GM23338 (cell line): ENCODE data around the gene HCN2. TPM values are rescaled to one million over a fixed set of nuclear protein-coding genes. Genes with fewer than 3 reads are reported as not detected.

Experiments used
- ATAC-seq: fragments of 200-7000 bp; cut with Tn5 transposase; 3 replicates; pipeline ENCODE4 v1.9.1; 2020
- DNase-seq: peaks from one replicate; pipeline ENCODE4 v3.0.0-alpha.2; 2015; ENCODE audit warnings: low spot score
- H2AFZ ChIP-seq: fragments of 200-600 bp; sonication (generic); 2 replicates; pipeline ENCODE4 v1.8.0; 2016; ENCODE audit warnings: antibody characterized with exemption, mild to moderate bottlenecking, moderate library complexity
- H3F3A ChIP-seq: fragments of 200-600 bp; sonication (generic); replicated peaks from 2 replicates; pipeline ENCODE4 v1.8.0; 2017; ENCODE audit warnings: antibody characterized with exemption, mixed run types, low read depth
- H3K27ac ChIP-seq: fragments of 200-600 bp; sonication (generic); 2 replicates; pipeline ENCODE4 v1.6.1; 2016; ENCODE audit warnings: low read depth
- H3K27me3 ChIP-seq: fragments of 200-600 bp; sonication (generic); 2 replicates; pipeline ENCODE4 v1.8.0; 2016; ENCODE audit warnings: mild to moderate bottlenecking, mixed run types, moderate library complexity; ENCODE audit not compliant: insufficient read depth
- H3K36me3 ChIP-seq: fragments of 200-600 bp; sonication (generic); 2 replicates; pipeline ENCODE4 v1.8.0; 2016; ENCODE audit warnings: mild to moderate bottlenecking; ENCODE audit not compliant: insufficient read depth
- H3K4me1 ChIP-seq: fragments of 200-600 bp; sonication (generic); 2 replicates; pipeline ENCODE4 v1.8.0; 2016; ENCODE audit warnings: mild to moderate bottlenecking, moderate library complexity; ENCODE audit not compliant: insufficient read depth
- H3K4me2 ChIP-seq: fragments of 200-600 bp; sonication (generic); 2 replicates; pipeline ENCODE4 v1.7.1; 2017; ENCODE audit warnings: mixed run types
- H3K4me3 ChIP-seq: fragments of 200-600 bp; sonication (generic); 2 replicates; pipeline ENCODE4 v1.6.1; 2016; ENCODE audit warnings: mixed run types
- H3K79me2 ChIP-seq: fragments of 200-600 bp; sonication (generic); replicated peaks from 2 replicates; pipeline ENCODE4 v1.8.0; 2017; ENCODE audit warnings: mild to moderate bottlenecking; ENCODE audit not compliant: insufficient read depth
- H3K9me2 ChIP-seq: fragments of 200-600 bp; sonication (generic); 2 replicates; pipeline ENCODE4 v1.8.0; 2017; ENCODE audit not compliant: insufficient read depth
- H4K20me1 ChIP-seq: fragments of 200-600 bp; sonication (generic); replicated peaks from 2 replicates; pipeline ENCODE4 v1.8.0; 2017; ENCODE audit warnings: mild to moderate bottlenecking; ENCODE audit not compliant: insufficient read depth
- H3K27ac Mint-ChIP-seq: 2 replicates; pipeline ENCODE4 v1.8.0; 2020; ENCODE audit warnings: inconsistent platforms, mild to moderate bottlenecking, moderate library complexity, mixed read lengths
- H3K27me3 Mint-ChIP-seq: 3 replicates; pipeline ENCODE4 v1.8.0; 2022; ENCODE audit warnings: low read depth, mild to moderate bottlenecking, moderate library complexity, mixed read lengths, inconsistent platforms; ENCODE audit not compliant: insufficient read depth, poor library complexity
- H3K36me3 Mint-ChIP-seq: 3 replicates; pipeline ENCODE4 v1.8.0; 2021; ENCODE audit warnings: low read depth, mild to moderate bottlenecking, inconsistent platforms, moderate library complexity, mixed read lengths
- H3K4me1 Mint-ChIP-seq: 3 replicates; pipeline ENCODE4 v1.8.0; 2020; ENCODE audit warnings: mild to moderate bottlenecking, inconsistent platforms, mixed read lengths
- H3K4me3 Mint-ChIP-seq: 3 replicates; pipeline ENCODE4 v1.8.0; 2021; ENCODE audit warnings: moderate library complexity, mild to moderate bottlenecking, inconsistent platforms, mixed read lengths
- H3K9me3 Mint-ChIP-seq: 3 replicates; pipeline ENCODE4 v1.8.0; 2020; ENCODE audit warnings: moderate library complexity, mild to moderate bottlenecking, inconsistent platforms, mixed read lengths
- CREB1 ChIP-seq: fragments of 250-450 bp; sonication (Bioruptor Pico); IDR thresholded peaks from 2 replicates; pipeline ENCODE4 v1.5.0; 2020; ENCODE audit warnings: low read depth, mild to moderate bottlenecking, moderate library complexity
- ETS1 ChIP-seq: IDR thresholded peaks from 2 replicates; pipeline ENCODE4 v1.6.1; 2016; ENCODE audit warnings: antibody characterized with exemption
- EZH2 ChIP-seq: fragments of 200-600 bp; sonication (generic); IDR thresholded peaks from one replicate; pipeline ENCODE4 v1.8.0; 2017; ENCODE audit warnings: antibody characterized with exemption, mild to moderate bottlenecking, low read depth; ENCODE audit not compliant: unreplicated experiment
- EZH2phosphoT487 ChIP-seq: fragments of 200-600 bp; sonication (generic); IDR thresholded peaks from one replicate; pipeline ENCODE4 v1.8.1; 2018; ENCODE audit warnings: antibody characterized with exemption; ENCODE audit not compliant: unreplicated experiment
- NANOG ChIP-seq: IDR thresholded peaks from 2 replicates; pipeline ENCODE4 v1.6.1; 2016; ENCODE audit warnings: antibody characterized with exemption, borderline replicate concordance
- POLR2AphosphoS5 ChIP-seq: IDR thresholded peaks from 2 replicates; pipeline ENCODE4 v1.6.1; 2016; ENCODE audit warnings: antibody characterized with exemption, low read depth
- STAT1 ChIP-seq: IDR thresholded peaks from one replicate; pipeline ENCODE4 v1.6.1; 2016; ENCODE audit warnings: antibody characterized with exemption; ENCODE audit not compliant: unreplicated experiment
- ZNF114 ChIP-seq: fragments of 250-450 bp; sonication (Bioruptor Pico); IDR thresholded peaks from 2 replicates; pipeline ENCODE4 v1.5.0; 2020; ENCODE audit warnings: mild to moderate bottlenecking, moderate library complexity
- ZNF331 ChIP-seq: fragments of 250-450 bp; sonication (Bioruptor Pico); IDR thresholded peaks from 2 replicates; pipeline ENCODE4 v1.5.0; 2020; ENCODE audit warnings: low read depth, mild to moderate bottlenecking, moderate library complexity
- polyA plus RNA-seq: library from polyadenylated mRNA; unstranded; fragments of >200 nt; fragmentation: Nextera tagmentation; extraction: Ambion mirVana; gene quantifications from 2 replicates; pipeline ENCODE4 v1.2.1, GENCODE V29; 2016
- total RNA-seq: library from RNA; depleted of rRNA; stranded (reverse); fragments of >200 nt; shearing (Covaris generic); gene quantifications from 2 replicates; pipeline ENCODE4 v1.2.3, GENCODE V29; 2014
- TF ChIP-seq, protein P1 (sequence below), 2 experiments: fragments of 200-600 bp in 1 of 2; sonication (generic) in 1 of 2; conservative IDR thresholded peaks; 2 replicates each; pipeline versions ENCODE4 v1.5.1 to v1.6.1; 2016 to 2017; ENCODE audit warnings: antibody characterized with exemption in 2 of 2, low read depth in 2 of 2, mild to moderate bottlenecking in 2 of 2, moderate library complexity in 1 of 2
- TF ChIP-seq, protein P2 (sequence below): IDR thresholded peaks from one replicate; pipeline ENCODE4 v1.6.1; 2018; ENCODE audit warnings: antibody characterized with exemption; ENCODE audit not compliant: unreplicated experiment

HCN2 gene
- total and polyA plus RNA-seq, 2 experiments from 2014 or later: 0.06 to 2.9 TPM

GRCh38 chr19:633786-634639 is 44.3 kb downstream of the HCN2 start:
- Mint-ChIP-seq H3K36me3 (peaks cover 26% of the 10 kb centered on the region), H3K4me1 (peaks cover 6% of the 10 kb centered on the region; the same call in 2 of the 3 replicates), H3K27ac (peak overlapping the region; percentile 94), H3K9me3 (no peaks in the 10 kb centered on the region), H3K27me3 (peaks cover 27% of the 10 kb centered on the region), H3K4me3 (peak overlapping the region; percentile 99)
- H3K36me3 ChIP-seq: no peaks in the 10 kb centered on the region
- H3K9me2 ChIP-seq: no peaks in the 10 kb centered on the region
- 0 out of 2 replicates have a peak, but pooled peaks cover 3% of the 10 kb centered on the region for H3F3A ChIP-seq
- H3K4me1 ChIP-seq: peaks cover 3% of the 10 kb centered on the region; the same call in 1 of the 2 replicates
- peak overlapping the region; percentile 98 for H3K4me3 ChIP-seq
- peaks cover 8% of the 10 kb centered on the region; the same call in 1 of the 2 replicates for H3K27me3 ChIP-seq
- H3K27ac ChIP-seq: peak overlapping the region; percentile 86; the same call in 1 of the 2 replicates
- H2AFZ ChIP-seq: peak overlapping the region; percentile 70; the same call in 1 of the 2 replicates
- no peaks in the 10 kb centered on the region; the same call in 1 of the 2 replicates for H4K20me1 ChIP-seq
- H3K4me2 ChIP-seq: peak overlapping the region; percentile 99
- H3K79me2 ChIP-seq: peaks cover 27% of the 10 kb centered on the region
- DNase-seq (no peak), ATAC-seq (no peak)
- TF ChIP-seq EZH2phosphoT487 (no peak), ZNF331 (CRISPR knock-in tag) (no peak), ETS1 (no peak), NANOG (no peak), CREB1 (no peak), EZH2 (no peak), STAT1 (no peak), POLR2AphosphoS5 (no peak), ZNF114 (CRISPR knock-in tag) (no peak)
- TF ChIP-seq, protein P1, sequence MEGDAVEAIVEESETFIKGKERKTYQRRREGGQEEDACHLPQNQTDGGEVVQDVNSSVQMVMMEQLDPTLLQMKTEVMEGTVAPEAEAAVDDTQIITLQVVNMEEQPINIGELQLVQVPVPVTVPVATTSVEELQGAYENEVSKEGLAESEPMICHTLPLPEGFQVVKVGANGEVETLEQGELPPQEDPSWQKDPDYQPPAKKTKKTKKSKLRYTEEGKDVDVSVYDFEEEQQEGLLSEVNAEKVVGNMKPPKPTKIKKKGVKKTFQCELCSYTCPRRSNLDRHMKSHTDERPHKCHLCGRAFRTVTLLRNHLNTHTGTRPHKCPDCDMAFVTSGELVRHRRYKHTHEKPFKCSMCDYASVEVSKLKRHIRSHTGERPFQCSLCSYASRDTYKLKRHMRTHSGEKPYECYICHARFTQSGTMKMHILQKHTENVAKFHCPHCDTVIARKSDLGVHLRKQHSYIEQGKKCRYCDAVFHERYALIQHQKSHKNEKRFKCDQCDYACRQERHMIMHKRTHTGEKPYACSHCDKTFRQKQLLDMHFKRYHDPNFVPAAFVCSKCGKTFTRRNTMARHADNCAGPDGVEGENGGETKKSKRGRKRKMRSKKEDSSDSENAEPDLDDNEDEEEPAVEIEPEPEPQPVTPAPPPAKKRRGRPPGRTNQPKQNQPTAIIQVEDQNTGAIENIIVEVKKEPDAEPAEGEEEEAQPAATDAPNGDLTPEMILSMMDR (conservative IDR thresholded peaks at IDR 0.05; ENCODE audit: low read depth in 2 of 2): no peak
- TF ChIP-seq, protein P2, sequence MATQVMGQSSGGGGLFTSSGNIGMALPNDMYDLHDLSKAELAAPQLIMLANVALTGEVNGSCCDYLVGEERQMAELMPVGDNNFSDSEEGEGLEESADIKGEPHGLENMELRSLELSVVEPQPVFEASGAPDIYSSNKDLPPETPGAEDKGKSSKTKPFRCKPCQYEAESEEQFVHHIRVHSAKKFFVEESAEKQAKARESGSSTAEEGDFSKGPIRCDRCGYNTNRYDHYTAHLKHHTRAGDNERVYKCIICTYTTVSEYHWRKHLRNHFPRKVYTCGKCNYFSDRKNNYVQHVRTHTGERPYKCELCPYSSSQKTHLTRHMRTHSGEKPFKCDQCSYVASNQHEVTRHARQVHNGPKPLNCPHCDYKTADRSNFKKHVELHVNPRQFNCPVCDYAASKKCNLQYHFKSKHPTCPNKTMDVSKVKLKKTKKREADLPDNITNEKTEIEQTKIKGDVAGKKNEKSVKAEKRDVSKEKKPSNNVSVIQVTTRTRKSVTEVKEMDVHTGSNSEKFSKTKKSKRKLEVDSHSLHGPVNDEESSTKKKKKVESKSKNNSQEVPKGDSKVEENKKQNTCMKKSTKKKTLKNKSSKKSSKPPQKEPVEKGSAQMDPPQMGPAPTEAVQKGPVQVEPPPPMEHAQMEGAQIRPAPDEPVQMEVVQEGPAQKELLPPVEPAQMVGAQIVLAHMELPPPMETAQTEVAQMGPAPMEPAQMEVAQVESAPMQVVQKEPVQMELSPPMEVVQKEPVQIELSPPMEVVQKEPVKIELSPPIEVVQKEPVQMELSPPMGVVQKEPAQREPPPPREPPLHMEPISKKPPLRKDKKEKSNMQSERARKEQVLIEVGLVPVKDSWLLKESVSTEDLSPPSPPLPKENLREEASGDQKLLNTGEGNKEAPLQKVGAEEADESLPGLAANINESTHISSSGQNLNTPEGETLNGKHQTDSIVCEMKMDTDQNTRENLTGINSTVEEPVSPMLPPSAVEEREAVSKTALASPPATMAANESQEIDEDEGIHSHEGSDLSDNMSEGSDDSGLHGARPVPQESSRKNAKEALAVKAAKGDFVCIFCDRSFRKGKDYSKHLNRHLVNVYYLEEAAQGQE: no peak
